ENCODE results near the gene PSMB10.
"Not testable (repeated sequence)": the region's sequence is repeated elsewhere in the genome, so short reads cannot be mapped to it uniquely, and the experiment has no call there.

The PSMB10 gene

DNA sequence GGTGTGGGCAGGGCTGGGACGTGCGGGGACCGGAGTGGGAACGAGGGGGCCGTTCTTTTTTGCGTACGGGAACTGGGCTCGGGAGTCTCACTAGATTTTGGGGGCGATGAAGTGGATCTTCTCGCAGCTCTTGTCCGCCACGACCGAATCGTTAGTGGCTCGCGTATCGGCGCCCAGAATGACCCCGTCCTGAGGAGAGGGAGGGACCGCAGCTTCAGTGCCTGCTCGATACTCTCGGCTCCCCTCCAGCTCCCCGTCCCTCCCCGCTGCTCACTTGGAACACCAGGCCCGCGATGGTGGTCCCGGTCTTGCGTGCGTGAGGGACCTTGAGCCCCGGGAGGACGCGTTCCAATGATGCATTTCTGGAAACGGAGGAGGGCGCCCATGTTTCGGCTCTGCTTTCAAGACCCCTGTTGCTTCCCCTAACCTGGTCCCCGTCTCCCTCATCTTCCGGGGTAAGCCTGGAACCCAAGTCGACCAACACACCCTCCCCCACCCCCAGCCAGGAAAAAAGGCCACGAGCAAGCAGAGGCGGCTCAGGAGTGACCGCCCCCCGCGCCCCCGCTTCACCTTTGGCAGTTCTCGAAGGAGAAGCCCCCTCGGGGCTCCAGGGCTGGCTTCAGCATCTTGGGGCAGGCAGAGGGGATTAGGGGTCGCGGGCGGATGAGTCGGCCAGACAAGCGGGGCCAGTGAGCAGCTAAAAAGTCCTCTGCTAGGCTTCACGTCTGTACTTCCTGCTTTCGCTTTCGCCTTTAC is at the start of gene PSMB10:
Gene PSMB10, minus strand, starts transcription at position 727 of the 756 bp plus-strand sequence. Its CDS starts 101 bp downstream, at position 626.
- DNase-seq (ENCODE audit: low read depth), result no peak

DNA sequence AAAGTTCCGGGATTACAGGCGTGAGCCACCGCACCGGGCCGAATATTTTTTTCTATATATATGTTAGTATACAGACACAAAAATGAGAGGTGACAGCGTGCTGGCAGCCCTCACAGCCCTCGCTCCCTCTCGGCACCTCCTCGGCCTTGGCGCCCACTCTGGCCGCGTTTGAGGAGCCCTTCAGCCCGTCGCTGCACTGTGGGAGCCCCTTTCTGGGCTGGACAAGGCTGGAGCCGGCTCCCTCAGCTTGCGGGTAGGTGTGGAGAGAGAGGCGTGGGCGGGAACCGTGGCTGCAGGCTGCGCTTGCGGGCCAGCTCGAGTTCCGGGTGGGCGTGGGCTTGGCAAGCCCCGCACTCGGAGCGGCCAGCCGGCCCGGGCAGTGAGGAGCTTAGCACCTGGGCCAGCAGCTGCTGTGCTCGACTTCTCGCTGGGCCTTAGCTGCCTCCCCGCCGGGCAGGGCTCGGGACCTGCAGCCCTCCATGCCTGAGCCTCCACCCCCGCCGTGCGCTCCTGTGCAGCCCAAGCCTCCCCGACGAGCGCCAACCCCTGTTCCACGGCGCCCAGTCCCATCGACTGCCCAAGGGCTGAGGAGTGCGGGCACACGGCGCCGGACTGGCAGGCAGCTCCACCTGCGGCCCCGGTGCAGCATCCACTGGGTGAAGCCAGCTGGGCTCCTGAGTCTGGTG is 45.5 kb upstream of the PSMB10 start:
- DNase-seq (ENCODE audit: low read depth), result no peak

GRCh38 chr16:67979955-67980678 is 43.5 kb upstream of the PSMB10 start, which contains the start of gene DPEP3:
TSS of gene DPEP3 (minus strand) at chr16:67980499. CDS start at chr16:67980380, 119 bp downstream.
- no peak for DNase-seq (ENCODE audit: low read depth)

GRCh38 chr16:67977469-67978227 is 41.0 kb upstream of the PSMB10 start:
- DNase-seq (ENCODE audit: low read depth), result no peak

DNA sequence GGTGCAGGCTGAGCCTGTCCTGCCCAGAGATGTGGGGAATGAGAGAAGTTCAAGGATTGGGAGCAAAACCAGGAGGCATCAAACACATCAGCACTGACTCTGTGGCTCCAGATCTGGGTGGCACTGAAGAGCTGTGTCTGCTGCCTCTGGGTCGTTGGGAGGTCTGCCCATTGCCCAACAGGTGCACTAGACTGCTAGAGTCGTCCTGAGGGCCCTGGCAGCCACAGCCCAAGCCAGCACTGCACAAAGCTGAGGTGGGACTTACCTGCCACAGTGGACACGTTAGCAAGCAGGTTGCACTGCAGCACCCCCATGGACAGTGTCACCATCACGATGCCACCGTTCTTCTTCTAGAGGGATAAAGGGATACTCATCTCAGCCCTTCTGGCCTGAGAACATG is 40.4 kb upstream of the PSMB10 start:
- no peak for DNase-seq (ENCODE audit: low read depth)

DNA sequence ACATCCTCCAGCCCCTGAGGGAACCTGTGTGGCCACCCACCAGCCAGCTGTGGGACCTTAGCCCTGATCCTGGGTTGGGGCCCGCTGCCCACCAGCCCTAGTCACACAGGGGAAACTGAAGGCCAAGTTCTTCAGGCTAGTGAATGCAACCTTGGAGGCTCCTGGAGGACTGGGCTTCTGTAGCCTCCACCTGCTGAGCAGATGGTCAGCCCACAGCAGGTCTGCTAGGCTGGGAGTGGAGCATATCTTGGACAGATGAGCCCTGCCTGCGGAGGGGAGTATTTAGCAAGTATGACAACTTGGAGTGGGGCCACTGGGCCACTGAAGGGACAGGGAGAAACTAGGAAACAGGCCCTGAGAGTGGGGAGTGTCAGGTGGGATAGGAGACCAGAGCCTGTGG is 39.6 kb upstream of the PSMB10 start:
- no peak for DNase-seq (ENCODE audit: low read depth)

DNA sequence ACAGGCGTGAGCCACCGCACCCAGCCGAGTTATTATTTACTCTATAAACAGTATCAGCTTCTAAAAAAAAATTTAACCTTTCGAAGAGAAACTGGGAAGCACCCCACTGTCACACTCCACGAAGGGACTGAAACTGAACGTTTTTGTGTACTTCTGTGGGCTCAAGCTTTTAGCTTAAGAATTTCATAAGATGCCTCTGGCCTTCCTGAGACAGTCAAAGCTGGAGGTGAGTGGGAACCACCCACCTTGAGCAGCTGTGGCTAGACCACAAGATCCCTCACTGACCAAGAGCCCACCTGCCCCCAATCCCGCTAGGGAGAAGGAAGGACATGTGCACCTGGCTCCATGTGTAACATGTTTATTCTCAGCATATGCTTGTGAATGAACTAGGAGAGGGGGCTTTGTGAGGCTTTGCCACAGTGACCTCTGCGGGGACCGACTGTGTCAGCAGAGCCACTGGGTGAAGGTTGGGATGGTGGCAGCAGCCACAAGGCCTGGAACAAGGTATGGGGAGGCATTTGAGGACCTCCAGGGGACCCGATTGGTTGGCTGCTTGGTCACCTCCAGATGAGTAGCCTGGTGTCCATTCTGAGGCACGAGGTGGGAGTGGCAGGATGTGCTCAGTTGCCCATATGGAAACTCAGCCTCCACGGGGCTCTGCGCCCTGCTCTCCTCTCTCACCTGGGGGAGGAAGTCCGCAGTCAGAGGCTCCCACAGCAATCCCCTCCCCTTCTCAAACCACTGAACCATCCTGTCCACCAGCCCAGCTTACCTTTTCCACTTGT is 38.9 kb upstream of the PSMB10 start:
- DNase-seq (ENCODE audit: low read depth), result no peak

DNA sequence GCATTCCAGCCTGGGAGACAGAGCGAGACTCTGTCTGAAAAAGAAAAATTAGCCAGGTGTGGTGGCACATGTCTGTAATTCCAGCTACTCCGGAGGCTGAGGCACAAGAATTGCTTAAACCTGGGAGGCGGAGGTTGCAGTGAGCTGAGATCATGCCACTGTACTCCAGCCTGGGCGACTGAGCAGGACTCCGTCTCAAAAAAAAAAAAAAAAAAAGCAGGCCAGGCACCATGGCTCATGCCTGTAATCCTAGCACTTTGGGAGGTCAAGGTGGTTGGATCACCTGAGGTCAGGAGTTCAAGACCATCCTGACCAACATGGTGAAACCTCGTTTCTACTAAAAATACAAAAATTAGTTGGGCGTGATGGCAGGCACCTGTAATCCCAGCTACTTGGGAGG is 35.6 kb upstream of the PSMB10 start:
- DNase-seq (ENCODE audit: low read depth), result not testable (repeated sequence)

DNA sequence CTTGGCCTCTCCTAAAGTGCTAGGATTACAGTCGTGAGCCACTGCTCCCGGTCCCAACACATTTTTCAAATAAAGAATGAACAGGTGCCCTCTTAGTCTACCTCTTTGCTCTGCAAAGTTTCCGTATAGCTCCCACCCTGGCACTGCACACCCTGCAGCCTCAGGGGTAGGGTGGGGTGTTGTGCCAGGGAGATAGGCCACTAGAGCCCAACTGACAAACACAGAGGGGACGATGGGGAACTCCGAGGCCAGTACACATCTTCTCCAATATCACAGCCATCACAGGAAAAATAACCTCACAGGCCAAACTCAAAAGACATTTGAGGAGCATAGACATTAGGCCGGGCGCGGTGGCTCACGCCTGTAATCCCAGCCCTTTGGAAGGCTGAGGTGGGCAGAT is 34.5 kb upstream of the PSMB10 start:
- DNase-seq (ENCODE audit: low read depth), result no peak

DNA sequence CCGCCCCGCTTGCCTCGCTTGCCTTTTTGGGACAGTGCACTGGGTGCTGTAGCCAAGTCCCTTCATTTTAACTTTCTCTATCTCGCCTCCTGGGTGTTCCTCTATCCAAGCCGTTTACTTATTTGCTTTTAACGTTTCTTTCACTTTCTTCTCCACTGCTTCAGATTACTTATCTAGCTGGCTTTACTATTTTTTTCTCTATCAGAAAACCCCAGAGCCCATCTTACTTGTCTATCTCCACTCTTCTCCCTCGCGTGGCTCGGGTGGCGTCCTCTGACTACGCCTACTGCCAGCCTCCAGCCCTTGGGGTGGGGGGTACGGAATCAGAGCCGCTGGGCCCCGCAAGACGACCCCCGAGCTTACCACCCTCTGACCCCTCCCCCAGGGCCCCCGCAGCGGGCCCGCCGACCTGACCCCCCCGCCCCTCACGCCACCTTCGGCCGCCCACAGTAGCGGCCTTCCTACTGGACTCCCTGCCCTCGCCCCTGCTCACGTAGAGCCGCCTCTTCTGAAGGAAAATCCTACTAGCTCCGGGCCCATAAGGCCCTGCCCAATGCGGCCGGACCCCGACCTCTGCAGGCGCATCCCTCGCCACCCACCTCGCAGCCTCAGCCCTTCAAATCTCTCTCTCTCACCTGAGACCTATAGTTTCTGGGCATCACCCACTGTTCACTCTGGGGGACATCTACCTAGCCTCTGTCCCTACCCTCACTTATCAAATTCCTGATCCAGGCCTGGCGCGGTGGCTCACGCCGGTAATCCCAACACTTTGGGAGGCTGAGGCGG is 32.8 kb upstream of the PSMB10 start:
- DNase-seq (ENCODE audit: low read depth), result no peak

- no peak for DNase-seq (ENCODE audit: low read depth)
These were observed 32.0 kb upstream of the PSMB10 start, which contains the start of gene SLC12A4 for GRCh38 chr16:67968400-67969253. TSS of gene SLC12A4 (minus strand) at chr16:67968637. CDS start at chr16:67968553, 84 bp downstream.

GRCh38 chr16:67967958-67968399 is 31.3 kb upstream of the PSMB10 start:
- no peak for DNase-seq (ENCODE audit: low read depth)

DNA sequence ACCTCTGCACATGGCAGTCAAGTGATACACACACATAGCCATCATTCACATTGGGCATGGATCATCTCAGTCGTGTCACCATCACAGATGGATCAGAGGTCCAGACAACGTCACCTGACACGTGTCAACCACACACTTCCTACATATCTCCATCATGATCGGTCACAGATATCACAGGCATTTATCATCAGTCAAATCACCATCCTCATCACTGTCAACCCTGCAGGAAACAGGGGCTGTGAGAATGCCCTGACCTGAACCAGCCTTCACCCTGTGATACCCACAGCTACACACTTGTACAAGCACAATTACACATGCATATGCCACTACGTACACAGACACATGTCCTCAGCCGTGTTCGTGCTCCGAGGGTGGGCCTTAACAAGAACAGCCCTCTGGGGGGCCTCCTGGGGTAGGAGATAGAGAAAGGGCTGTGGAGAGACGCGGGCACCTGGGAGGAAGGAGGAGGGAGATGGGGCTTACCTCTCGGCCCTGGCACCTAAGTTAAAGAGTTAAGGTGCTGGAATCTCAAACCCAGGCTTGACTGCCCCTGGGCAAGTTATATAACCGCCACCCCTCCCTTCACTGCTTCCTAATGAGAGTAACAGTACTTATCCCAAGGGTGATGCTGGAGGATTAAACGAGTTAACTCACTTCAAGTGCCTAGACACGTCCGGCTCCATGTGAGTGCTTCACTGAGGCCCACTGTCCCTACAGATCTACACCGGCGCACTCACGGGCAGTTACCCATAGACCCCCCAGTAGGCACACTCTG is 30.7 kb upstream of the PSMB10 start:
- no peak for DNase-seq (ENCODE audit: low read depth)

DNA sequence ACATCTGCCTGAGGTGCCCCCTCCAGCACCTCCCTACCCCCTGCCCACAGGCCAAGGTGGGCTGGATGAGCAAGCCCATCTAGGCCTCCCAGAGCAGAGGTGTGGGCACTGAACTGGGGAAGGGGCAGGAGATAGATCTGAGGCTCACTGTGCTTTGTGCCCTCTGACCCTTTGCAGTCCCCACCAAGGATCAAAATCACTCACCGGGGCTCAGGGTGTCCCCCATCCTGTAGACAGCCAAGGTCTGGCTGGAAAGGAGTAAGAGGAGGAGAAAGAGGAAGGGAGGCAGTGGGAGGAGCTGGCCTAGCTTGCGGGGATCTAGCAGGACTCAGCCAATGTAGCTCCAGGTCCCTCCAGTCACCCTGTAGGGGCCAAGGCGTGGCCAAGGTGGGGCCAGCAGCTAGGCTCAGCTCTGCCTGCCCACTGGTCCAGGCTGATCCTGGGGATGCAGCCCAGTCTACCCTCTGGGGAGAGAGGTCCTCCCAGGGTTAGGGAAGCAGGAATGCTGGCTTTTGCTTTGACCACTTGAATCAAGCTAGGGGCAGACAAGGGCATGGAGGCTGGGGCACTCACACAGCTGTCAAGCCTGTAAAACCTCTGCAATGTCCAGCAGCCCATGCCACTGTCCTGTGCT is 30.0 kb upstream of the PSMB10 start:
- DNase-seq (ENCODE audit: low read depth), result no peak

DNA sequence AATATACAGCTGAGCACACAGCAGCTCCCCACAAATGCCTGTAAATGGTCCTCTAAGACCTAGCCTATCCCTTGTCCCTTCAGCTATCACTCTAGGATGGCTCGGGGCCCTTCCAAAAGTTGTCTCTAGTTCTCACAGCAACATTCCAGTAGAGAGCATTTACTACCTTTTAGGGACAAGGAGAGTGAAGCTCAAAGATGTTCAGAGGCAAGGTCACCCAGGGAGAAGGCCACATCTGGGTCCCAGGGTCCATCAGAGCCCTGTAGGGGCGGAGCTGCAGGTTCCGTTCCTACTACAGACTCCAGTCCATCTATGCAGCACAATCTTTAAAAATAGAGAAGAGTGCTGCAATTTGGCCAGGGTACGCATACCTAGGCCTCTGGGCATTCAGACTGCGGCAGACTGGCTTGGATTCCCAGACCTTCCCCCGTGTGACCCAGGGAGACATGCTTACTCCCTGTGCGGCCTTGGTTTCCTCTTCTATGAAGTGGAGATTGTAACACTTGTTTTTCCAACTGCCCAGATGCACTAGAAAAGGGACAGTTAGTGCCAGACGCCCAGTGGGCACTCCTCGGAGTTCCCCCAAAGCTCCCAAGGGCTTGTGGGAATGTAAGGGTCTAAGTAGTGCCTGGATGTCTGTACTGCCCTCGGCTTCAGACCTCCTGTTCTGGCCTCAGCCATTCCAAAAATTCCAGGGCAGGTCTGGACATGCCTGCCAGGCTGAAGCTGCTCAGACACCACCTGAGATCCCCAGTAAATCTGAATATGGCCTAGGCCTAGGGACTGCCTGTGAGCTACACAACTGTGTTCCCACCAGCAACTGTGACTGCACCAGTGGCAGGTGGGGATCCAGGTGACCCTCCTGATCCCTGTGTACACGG is 29.3 kb upstream of the PSMB10 start:
- DNase-seq (ENCODE audit: low read depth), result no peak

- no peak for DNase-seq (ENCODE audit: low read depth)
These were observed 28.0 kb upstream of the PSMB10 start for GRCh38 chr16:67964477-67965131.
